Tibial nerve (tissue), 4 donors: ENCODE data around the gene INHBB. TPM values are rescaled to one million over a fixed set of nuclear protein-coding genes. Genes with fewer than 3 reads are reported as not detected.

Experiments used
- DNase-seq, 2 donors: peaks; one replicate each; pipeline ENCODE4 v3.0.0-alpha.2; 2019; ENCODE audit warnings: low spot score in 2 of 2
- H3K27ac ChIP-seq, 4 donors: fragments of 200-600 bp; sonication (generic) in 3 of 4; one replicate each; pipeline ENCODE4 v1.5.1; 2017 to 2019; ENCODE audit warnings: mild to moderate bottlenecking in 1 of 4
- H3K27me3 ChIP-seq, 2 donors: fragments of 200-600 bp; sonication (generic) in 1 of 2; one replicate each; pipeline versions ENCODE4 v1.5.1 to v1.6.0; 2017 to 2019
- H3K36me3 ChIP-seq, 3 donors: fragments of 200-600 bp; sonication (generic); one replicate each; pipeline ENCODE4 v1.5.1; 2018 to 2019
- H3K4me1 ChIP-seq, 4 donors: fragments of 200-600 bp; sonication (generic) in 3 of 4; one replicate each; pipeline ENCODE4 v1.5.1; 2017 to 2019
- H3K4me3 ChIP-seq, 4 donors: fragments of 200-600 bp; sonication (generic) in 3 of 4; one replicate each; pipeline ENCODE4 v1.5.1; 2017 to 2019; ENCODE audit warnings: mild to moderate bottlenecking in 1 of 4, moderate library complexity in 1 of 4
- H3K9me3 ChIP-seq, 4 donors: fragments of 200-600 bp; sonication (generic) in 3 of 4; one replicate each; pipeline ENCODE4 v1.5.1; 2017 to 2019
- CTCF ChIP-seq, 5 experiments: fragments of 200-600 bp in 3 of 5; fragments of 450-650 bp in 2 of 5; sonication (generic) in 3 of 5; IDR thresholded peaks; one replicate each; pipeline ENCODE4 v1.5.1; 2016 to 2019; ENCODE audit warnings: antibody characterized with exemption in 5 of 5, mild to moderate bottlenecking in 3 of 5, moderate library complexity in 2 of 5
- EP300 ChIP-seq, 2 donors: sonication (generic); formaldehyde crosslinking; IDR thresholded peaks; one replicate each; pipeline ENCODE4 v1.6.1; 2017; ENCODE audit warnings: antibody characterized with exemption in 2 of 2, mild to moderate bottlenecking in 1 of 2
- POLR2A ChIP-seq, 2 donors: fragments of 450-650 bp; IDR thresholded peaks; one replicate each; pipeline ENCODE4 v1.6.1; 2017; ENCODE audit warnings: antibody characterized with exemption in 2 of 2, mild to moderate bottlenecking in 2 of 2, moderate library complexity in 2 of 2
- WGBS, 2 donors: methylation state at CpG; one replicate each; pipeline ENCODE4 v1.1.5; 2018; 5-methylcytosine and 5-hydroxymethylcytosine counted together
- total RNA-seq, 4 donors: library from RNA; depleted of rRNA; stranded (reverse); fragments of >200 nt; gene quantifications; one replicate each; pipeline ENCODE4 v1.1.0, GENCODE V29; 2016

INHBB gene
- total RNA-seq, 4 donors from 2014 or later: 21.9 to 26.5 (median 24.3) TPM

GRCh38 chr2:120373424-120373823, 27.5 kb downstream of the INHBB start:
- Histone ChIP-seq H3K36me3 (no peaks in the 10 kb centered on the region), H3K4me1 (no peaks in the 10 kb centered on the region), H3K27ac (no peak overlapping the region), H3K27me3 (peaks cover 0 to 7% of the 10 kb centered on the region in 2 donors), H3K4me3 (no peak overlapping the region), H3K9me3 (peaks cover 0 to 9% (median 0%) of the 10 kb centered on the region in 4 donors)
- DNase-seq: no peak
- 26 to 32% methylated on average over 10 of the region's 10 CpGs for WGBS, 2 donors
- no peak for TF ChIP-seq EP300 (IDR thresholded peaks at IDR 0.05)
- TF ChIP-seq CTCF (IDR thresholded peaks at IDR 0.05): no peak
- no peak for TF ChIP-seq POLR2A (IDR thresholded peaks at IDR 0.05)

GRCh38 chr2:120374821-120375220, 28.9 kb downstream of the INHBB start:
- 68 to 84% methylated on average over 5 of the region's 5 CpGs for WGBS, 2 donors

GRCh38 chr2:120375251-120376020, 29.5 kb downstream of the INHBB start:
- Histone ChIP-seq H3K27me3 (peaks cover 0 to 7% of the 10 kb centered on the region in 2 donors), H3K4me3 (no peak overlapping the region), H3K27ac (no peak overlapping the region), H3K9me3 (peaks cover 0 to 7% (median 0%) of the 10 kb centered on the region in 4 donors), H3K4me1 (no peaks in the 10 kb centered on the region), H3K36me3 (no peaks in the 10 kb centered on the region)
- no peak for TF ChIP-seq POLR2A (IDR thresholded peaks at IDR 0.05)
- TF ChIP-seq CTCF (IDR thresholded peaks at IDR 0.05): no peak
- TF ChIP-seq EP300 (IDR thresholded peaks at IDR 0.05): no peak
- 82 to 89% methylated on average over 8 to 14 of the region's 14 CpGs for WGBS, 2 donors
- no peak for DNase-seq

More at GRCh38 chr2:120374821-120375220, 28.9 kb downstream of the INHBB start:
- Histone ChIP-seq H3K4me1 (no peaks in the 10 kb centered on the region), H3K36me3 (no peaks in the 10 kb centered on the region), H3K27ac (no peak overlapping the region), H3K4me3 (no peak overlapping the region), H3K9me3 (peaks cover 0 to 9% (median 0%) of the 10 kb centered on the region in 4 donors), H3K27me3 (peaks cover 0 to 7% of the 10 kb centered on the region in 2 donors)
- no peak for DNase-seq
- no peak for TF ChIP-seq POLR2A (IDR thresholded peaks at IDR 0.05)
- no peak for TF ChIP-seq CTCF (IDR thresholded peaks at IDR 0.05)
- no peak for TF ChIP-seq EP300 (IDR thresholded peaks at IDR 0.05)

GRCh38 chr2:120376101-120376500, 30.2 kb downstream of the INHBB start:
- peaks cover 0 to 4% (median 0%) of the 10 kb centered on the region in 4 donors for H3K9me3 ChIP-seq
- no peak overlapping the region for H3K4me3 ChIP-seq
- WGBS, 2 donors: 69% methylated on average over 12 of the region's 12 CpGs
- no peaks in the 10 kb centered on the region for H3K4me1 ChIP-seq
- H3K27me3 ChIP-seq: peaks cover 0 to 7% of the 10 kb centered on the region in 2 donors
- H3K27ac ChIP-seq: no peak overlapping the region
- TF ChIP-seq POLR2A (IDR thresholded peaks at IDR 0.05) (no peak), CTCF (IDR thresholded peaks at IDR 0.05) (no peak), EP300 (IDR thresholded peaks at IDR 0.05) (no peak)
- no peaks in the 10 kb centered on the region for H3K36me3 ChIP-seq
- DNase-seq: no peak
